ENCODE data around the gene TRIM14.
"Not testable (repeated sequence)": the region's sequence is repeated elsewhere in the genome, so short reads cannot be mapped to it uniquely, and the experiment has no call there.

GRCh38 chr9:98130060-98130459, 11.0 kb upstream of the TRIM14 start:
- TF ChIP-seq CTCF (IDR thresholded peaks at IDR 0.05); EZH2 (IDR thresholded peaks at IDR 0.05; ENCODE audit: borderline replicate concordance, insufficient read depth, low read depth, low read length, poor library complexity, severe bottlenecking): not testable (repeated sequence)

Data from B cell (primary cell).